Measurements from ENCODE around the gene MYF5. TPM values are rescaled to one million over a fixed set of nuclear protein-coding genes. Genes with fewer than 3 reads are reported as not detected.

Gene MYF5
- total and polyA plus RNA-seq, 4 donors: not detected

- DNase-seq (no peak), ATAC-seq (ENCODE audit: low FRiP score) (no peak)
- Histone ChIP-seq H3K27me3 (ENCODE audit: control insufficient read depth in 1 of 2, insufficient read depth in 2 of 2, low read length in 1 of 2) (no peaks in the 10 kb centered on the region), H3K36me3 (ENCODE audit: control insufficient read depth in 1 of 2, insufficient read depth in 2 of 2, low read length in 1 of 2) (no peaks in the 10 kb centered on the region), H3K4me1 (ENCODE audit: control insufficient read depth in 1 of 2, insufficient read depth in 2 of 2, low read length in 2 of 2) (no peaks in the 10 kb centered on the region), H3K4me3 (ENCODE audit: low read length in 2 of 2) (no peak overlapping the region), H3K27ac (ENCODE audit: low read depth in 1 of 2, low read length in 2 of 2) (no peak overlapping the region), H3K9me3 (ENCODE audit: control insufficient read depth, low read length) (peaks cover 2% of the 10 kb centered on the region)
- whole genome bisulfite sequencing, 2 donors: 80 to 81% methylated on average over 3 of the region's 3 CpGs
- intact Hi-C loops (cut with DNase I): no loop called here
Observed at GRCh38 chr12:80721326-80721725, 4.6 kb downstream of the MYF5 start.

GRCh38 chr12:80745851-80746505 lies 29.3 kb downstream of the MYF5 start:
- DNase-seq (no peak), ATAC-seq (ENCODE audit: low FRiP score) (no peak)
- WGBS, 2 donors: 53 to 54% methylated on average over 6 of the region's 6 CpGs
- H3K4me3 ChIP-seq (ENCODE audit: low read length in 2 of 2): no peak overlapping the region
- intact Hi-C loops (cut with DNase I): no loop called here
- no peaks in the 10 kb centered on the region for H3K36me3 ChIP-seq (ENCODE audit: control insufficient read depth in 1 of 2, insufficient read depth in 2 of 2, low read length in 1 of 2)
- no peaks in the 10 kb centered on the region for H3K27me3 ChIP-seq (ENCODE audit: control insufficient read depth in 1 of 2, insufficient read depth in 2 of 2, low read length in 1 of 2)
- H3K9me3 ChIP-seq (ENCODE audit: control insufficient read depth, low read length): no peaks in the 10 kb centered on the region
- no peak overlapping the region for H3K27ac ChIP-seq (ENCODE audit: low read depth in 1 of 2, low read length in 2 of 2)
- no peaks in the 10 kb centered on the region for H3K4me1 ChIP-seq (ENCODE audit: control insufficient read depth in 1 of 2, insufficient read depth in 2 of 2, low read length in 2 of 2)

- Histone ChIP-seq H3K27ac (ENCODE audit: low read depth in 1 of 2, low read length in 2 of 2) (no peak overlapping the region), H3K36me3 (ENCODE audit: control insufficient read depth in 1 of 2, insufficient read depth in 2 of 2, low read length in 1 of 2) (no peaks in the 10 kb centered on the region), H3K27me3 (ENCODE audit: control insufficient read depth in 1 of 2, insufficient read depth in 2 of 2, low read length in 1 of 2) (no peaks in the 10 kb centered on the region), H3K9me3 (ENCODE audit: control insufficient read depth, low read length) (no peaks in the 10 kb centered on the region), H3K4me3 (ENCODE audit: low read length in 2 of 2) (no peak overlapping the region), H3K4me1 (ENCODE audit: control insufficient read depth in 1 of 2, insufficient read depth in 2 of 2, low read length in 2 of 2) (no peaks in the 10 kb centered on the region)
- ATAC-seq (ENCODE audit: low FRiP score) (no peak), DNase-seq (no peak)
- WGBS, 2 donors: 41 to 48% methylated on average over 2 of the region's 2 CpGs
- intact Hi-C loops (cut with DNase I): no loop called here
Observed at GRCh38 chr12:80747800-80748199, 31.1 kb downstream of the MYF5 start.

- 79 to 80% methylated on average over 2 of the region's 2 CpGs for WGBS, 2 donors
- Histone ChIP-seq H3K36me3 (ENCODE audit: control insufficient read depth in 1 of 2, insufficient read depth in 2 of 2, low read length in 1 of 2) (no peaks in the 10 kb centered on the region), H3K27ac (ENCODE audit: low read depth in 1 of 2, low read length in 2 of 2) (no peak overlapping the region), H3K9me3 (ENCODE audit: control insufficient read depth, low read length) (no peaks in the 10 kb centered on the region), H3K4me1 (ENCODE audit: control insufficient read depth in 1 of 2, insufficient read depth in 2 of 2, low read length in 2 of 2) (no peaks in the 10 kb centered on the region), H3K4me3 (ENCODE audit: low read length in 2 of 2) (no peak overlapping the region), H3K27me3 (ENCODE audit: control insufficient read depth in 1 of 2, insufficient read depth in 2 of 2, low read length in 1 of 2) (no peaks in the 10 kb centered on the region)
- DNase-seq (no peak), ATAC-seq (ENCODE audit: low FRiP score) (no peak)
- intact Hi-C loops (cut with DNase I): no loop called here
Observed at GRCh38 chr12:80749456-80749855, 32.7 kb downstream of the MYF5 start.

GRCh38 chr12:80752464-80752863 lies 35.8 kb downstream of the MYF5 start:
- no peaks in the 10 kb centered on the region for H3K27me3 ChIP-seq (ENCODE audit: control insufficient read depth in 1 of 2, insufficient read depth in 2 of 2, low read length in 1 of 2)
- H3K4me3 ChIP-seq (ENCODE audit: low read length in 2 of 2): no peak overlapping the region
- no peak overlapping the region for H3K27ac ChIP-seq (ENCODE audit: low read depth in 1 of 2, low read length in 2 of 2)
- H3K9me3 ChIP-seq (ENCODE audit: control insufficient read depth, low read length): no peaks in the 10 kb centered on the region
- H3K36me3 ChIP-seq (ENCODE audit: control insufficient read depth in 1 of 2, insufficient read depth in 2 of 2, low read length in 1 of 2): no peaks in the 10 kb centered on the region
- ATAC-seq (ENCODE audit: low FRiP score): no peak
- DNase-seq: no peak
- intact Hi-C loops (cut with DNase I): no loop called here
- no peaks in the 10 kb centered on the region for H3K4me1 ChIP-seq (ENCODE audit: control insufficient read depth in 1 of 2, insufficient read depth in 2 of 2, low read length in 2 of 2)

- DNase-seq (no peak), ATAC-seq (ENCODE audit: low FRiP score) (no peak)
- intact Hi-C loops (cut with DNase I): no loop called here
- Histone ChIP-seq H3K27me3 (ENCODE audit: control insufficient read depth in 1 of 2, insufficient read depth in 2 of 2, low read length in 1 of 2) (no peaks in the 10 kb centered on the region), H3K36me3 (ENCODE audit: control insufficient read depth in 1 of 2, insufficient read depth in 2 of 2, low read length in 1 of 2) (no peaks in the 10 kb centered on the region), H3K27ac (ENCODE audit: low read depth in 1 of 2, low read length in 2 of 2) (no peak overlapping the region), H3K9me3 (ENCODE audit: control insufficient read depth, low read length) (no peaks in the 10 kb centered on the region), H3K4me3 (ENCODE audit: low read length in 2 of 2) (no peak overlapping the region), H3K4me1 (ENCODE audit: control insufficient read depth in 1 of 2, insufficient read depth in 2 of 2, low read length in 2 of 2) (no peaks in the 10 kb centered on the region)
- 85% methylated on average over 3 of the region's 3 CpGs for WGBS, 2 donors
Observed at GRCh38 chr12:80754274-80754673, 37.6 kb downstream of the MYF5 start.

GRCh38 chr12:80756875-80757274 lies 40.2 kb downstream of the MYF5 start:
- no peak overlapping the region for H3K4me3 ChIP-seq (ENCODE audit: low read length in 2 of 2)
- WGBS, 2 donors: 29 to 30% methylated on average over 1 of the region's 1 CpG
- ATAC-seq (ENCODE audit: low FRiP score): no peak
- DNase-seq: no peak
- H3K27me3 ChIP-seq (ENCODE audit: control insufficient read depth in 1 of 2, insufficient read depth in 2 of 2, low read length in 1 of 2): no peaks in the 10 kb centered on the region
- H3K9me3 ChIP-seq (ENCODE audit: control insufficient read depth, low read length): no peaks in the 10 kb centered on the region
- no peak overlapping the region for H3K27ac ChIP-seq (ENCODE audit: low read depth in 1 of 2, low read length in 2 of 2)
- H3K36me3 ChIP-seq (ENCODE audit: control insufficient read depth in 1 of 2, insufficient read depth in 2 of 2, low read length in 1 of 2): no peaks in the 10 kb centered on the region
- intact Hi-C loops (cut with DNase I): no loop called here
- H3K4me1 ChIP-seq (ENCODE audit: control insufficient read depth in 1 of 2, insufficient read depth in 2 of 2, low read length in 2 of 2): no peaks in the 10 kb centered on the region

GRCh38 chr12:80761838-80762237 lies 45.1 kb downstream of the MYF5 start:
- DNase-seq (no peak), ATAC-seq (ENCODE audit: low FRiP score) (no peak)
- Histone ChIP-seq H3K36me3 (ENCODE audit: control insufficient read depth in 1 of 2, insufficient read depth in 2 of 2, low read length in 1 of 2) (no peaks in the 10 kb centered on the region), H3K4me3 (ENCODE audit: low read length in 2 of 2) (no peak overlapping the region), H3K9me3 (ENCODE audit: control insufficient read depth, low read length) (no peaks in the 10 kb centered on the region), H3K27ac (ENCODE audit: low read depth in 1 of 2, low read length in 2 of 2) (no peak overlapping the region), H3K27me3 (ENCODE audit: control insufficient read depth in 1 of 2, insufficient read depth in 2 of 2, low read length in 1 of 2) (no peaks in the 10 kb centered on the region), H3K4me1 (ENCODE audit: control insufficient read depth in 1 of 2, insufficient read depth in 2 of 2, low read length in 2 of 2) (no peaks in the 10 kb centered on the region)
- intact Hi-C loops (cut with DNase I): loop anchor here (5.0 kb wide), 2 partner anchors 290 to 350 kb away; no protein-coding TSS in a partner anchor
- 83 to 85% methylated on average over 5 of the region's 5 CpGs for WGBS, 2 donors

GRCh38 chr12:80763874-80764273 lies 47.2 kb downstream of the MYF5 start:
- Histone ChIP-seq H3K9me3 (ENCODE audit: control insufficient read depth, low read length) (no peaks in the 10 kb centered on the region), H3K27ac (ENCODE audit: low read depth in 1 of 2, low read length in 2 of 2) (no peak overlapping the region), H3K4me1 (ENCODE audit: control insufficient read depth in 1 of 2, insufficient read depth in 2 of 2, low read length in 2 of 2) (no peaks in the 10 kb centered on the region), H3K36me3 (ENCODE audit: control insufficient read depth in 1 of 2, insufficient read depth in 2 of 2, low read length in 1 of 2) (no peaks in the 10 kb centered on the region), H3K27me3 (ENCODE audit: control insufficient read depth in 1 of 2, insufficient read depth in 2 of 2, low read length in 1 of 2) (no peaks in the 10 kb centered on the region), H3K4me3 (ENCODE audit: low read length in 2 of 2) (no peak overlapping the region)
- intact Hi-C loops (cut with DNase I): loop anchor here (5.0 kb wide), 2 partner anchors 292 to 352 kb away; no protein-coding TSS in a partner anchor
- 1 to 2% methylated on average over 4 of the region's 4 CpGs for WGBS, 2 donors
- DNase-seq: no peak
- ATAC-seq (ENCODE audit: low FRiP score): no peak
